Renal pelvis (tissue), 4 donors: Measurements from ENCODE around the gene BRD9. TPM values are rescaled to one million over a fixed set of nuclear protein-coding genes. Genes with fewer than 3 reads are reported as not detected.
"Not testable (repeated sequence)": the region's sequence is repeated elsewhere in the genome, so short reads cannot be mapped to it uniquely, and the experiment has no call there.

Experiments
- DNase-seq: peaks from one replicate; pipeline ENCODE4 v3.0.0-alpha.2; 2013
- polyA plus RNA-seq, 3 donors: library from polyadenylated mRNA; unstranded; fragments of 120-200 nt; gene quantifications; one replicate each; pipeline ENCODE4 v1.2.1, GENCODE V29; 2013; ENCODE audit not compliant: insufficient read length in 3 of 3

Gene BRD9
- polyA plus RNA-seq, 3 donors = 39.3 to 44.0 (median 43.7) TPM

- no peak for DNase-seq
Observed at GRCh38 chr5:861442-862366, 30.9 kb downstream of the BRD9 start.

- DNase-seq = no peak
Observed at GRCh38 chr5:860506-861150, 32.0 kb downstream of the BRD9 start.

- DNase-seq = no peak
Observed at GRCh38 chr5:859798-860296, 32.8 kb downstream of the BRD9 start.

- peak; percentile 29 for DNase-seq
Observed at GRCh38 chr5:859391-859790, 33.2 kb downstream of the BRD9 start.

GRCh38 chr5:858726-859125 is 33.9 kb downstream of the BRD9 start:
- DNase-seq = no peak

- no peak for DNase-seq
Observed at GRCh38 chr5:856531-857425, 35.8 kb downstream of the BRD9 start.

- no peak for DNase-seq
Observed at GRCh38 chr5:855771-856530, 36.6 kb downstream of the BRD9 start.

GRCh38 chr5:854966-855743 is 37.4 kb downstream of the BRD9 start:
- DNase-seq = no peak

GRCh38 chr5:854217-854616 is 38.4 kb downstream of the BRD9 start:
- no peak for DNase-seq

- DNase-seq = not testable (repeated sequence)
Observed at GRCh38 chr5:853416-854090, 39.0 kb downstream of the BRD9 start.

- DNase-seq = no peak
Observed at GRCh38 chr5:852431-853401, 39.9 kb downstream of the BRD9 start.

- no peak for DNase-seq
Observed at GRCh38 chr5:852018-852417, 40.6 kb downstream of the BRD9 start.

GRCh38 chr5:851553-851952 is 41.0 kb downstream of the BRD9 start:
- DNase-seq = no peak

GRCh38 chr5:851076-851475 is 41.5 kb downstream of the BRD9 start:
- DNase-seq = no peak

- DNase-seq = no peak
Observed at GRCh38 chr5:850511-851006, 42.0 kb downstream of the BRD9 start, which contains the start of gene ZDHHC11. Gene ZDHHC11 (minus strand): TSS chr5:850986. CDS start chr5:850602, 384 bp downstream.

- DNase-seq = peak; percentile 76
Observed at GRCh38 chr5:849651-850301, 42.8 kb downstream of the BRD9 start.

- no peak for DNase-seq
Observed at GRCh38 chr5:848671-849111, 43.9 kb downstream of the BRD9 start.

GRCh38 chr5:847736-848135 is 44.9 kb downstream of the BRD9 start:
- DNase-seq = not testable (repeated sequence)
